Measurements from ENCODE around the gene LCNL1.

DNA sequence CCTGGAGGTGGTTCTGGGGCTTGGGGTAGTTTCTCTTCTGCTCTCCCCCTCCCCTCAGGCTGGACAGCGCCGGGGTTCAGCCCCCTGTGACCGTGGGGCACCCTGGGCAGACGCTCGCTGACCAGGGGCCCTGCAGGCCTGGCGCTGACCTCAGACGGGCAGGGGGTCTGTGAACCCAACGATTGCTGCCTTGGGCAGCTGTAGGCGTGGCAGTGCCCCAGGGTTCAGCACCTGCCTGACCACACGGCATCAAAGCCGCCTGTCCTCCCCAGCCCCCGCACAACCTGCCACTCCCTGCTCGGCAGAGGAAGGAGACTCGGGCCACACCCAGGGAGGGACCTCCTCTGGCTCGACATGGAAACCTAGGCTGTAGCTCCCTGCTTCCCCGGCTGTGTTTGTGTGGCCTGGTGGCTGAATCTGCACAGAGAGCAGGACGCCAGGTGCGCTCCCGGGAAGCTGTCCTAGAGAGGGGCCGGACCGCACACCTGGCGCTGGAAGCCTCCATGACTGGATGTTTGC lies 18.6 kb upstream of the LCNL1 start:
- no peak for TF ChIP-seq EZH2 (IDR thresholded peaks at IDR 0.05; ENCODE audit: low read length)
- TF ChIP-seq, protein P1, sequence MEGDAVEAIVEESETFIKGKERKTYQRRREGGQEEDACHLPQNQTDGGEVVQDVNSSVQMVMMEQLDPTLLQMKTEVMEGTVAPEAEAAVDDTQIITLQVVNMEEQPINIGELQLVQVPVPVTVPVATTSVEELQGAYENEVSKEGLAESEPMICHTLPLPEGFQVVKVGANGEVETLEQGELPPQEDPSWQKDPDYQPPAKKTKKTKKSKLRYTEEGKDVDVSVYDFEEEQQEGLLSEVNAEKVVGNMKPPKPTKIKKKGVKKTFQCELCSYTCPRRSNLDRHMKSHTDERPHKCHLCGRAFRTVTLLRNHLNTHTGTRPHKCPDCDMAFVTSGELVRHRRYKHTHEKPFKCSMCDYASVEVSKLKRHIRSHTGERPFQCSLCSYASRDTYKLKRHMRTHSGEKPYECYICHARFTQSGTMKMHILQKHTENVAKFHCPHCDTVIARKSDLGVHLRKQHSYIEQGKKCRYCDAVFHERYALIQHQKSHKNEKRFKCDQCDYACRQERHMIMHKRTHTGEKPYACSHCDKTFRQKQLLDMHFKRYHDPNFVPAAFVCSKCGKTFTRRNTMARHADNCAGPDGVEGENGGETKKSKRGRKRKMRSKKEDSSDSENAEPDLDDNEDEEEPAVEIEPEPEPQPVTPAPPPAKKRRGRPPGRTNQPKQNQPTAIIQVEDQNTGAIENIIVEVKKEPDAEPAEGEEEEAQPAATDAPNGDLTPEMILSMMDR (optimal IDR thresholded peaks at IDR 0.05 in 1 of 3, IDR thresholded peaks at IDR 0.05 in 1 of 3, conservative IDR thresholded peaks at IDR 0.05 in 1 of 3; ENCODE audit: extremely low read depth in 1 of 3, insufficient read depth in 2 of 3, low read length in 3 of 3): no peak
